Heart left ventricle (tissue), 16 donors: ENCODE measurements around the gene PARP3. TPM values are rescaled to one million over a fixed set of nuclear protein-coding genes. Genes with fewer than 3 reads are reported as not detected.
A peak's percentile ranks its signal among the peaks of the same experiment; 100 is the strongest.

Source experiments
- ATAC-seq, 4 donors: fragments of 200-7000 bp; cut with Tn5 transposase; one replicate each; pipeline ENCODE4 v1.9.1; 2020 to 2022; ENCODE audit warnings: moderate library complexity in 4 of 4, mild to moderate bottlenecking in 3 of 4, moderate number of reproducible peaks in 1 of 4
- DNase-seq, 5 donors: peaks; one replicate each; pipeline ENCODE4 v3.0.0-alpha.2; 2020
- H3K27ac ChIP-seq, 12 donors: fragments of 200-600 bp; sonication (generic) in 4 of 12; one replicate each; pipeline versions ENCODE4 v1.5.0 to v1.8.0; 2016 to 2022; ENCODE audit warnings: mild to moderate bottlenecking in 2 of 12
- H3K27me3 ChIP-seq, 9 donors: fragments of 200-600 bp; sonication (generic) in 2 of 9; one replicate each; pipeline versions ENCODE4 v1.5.1 to v1.8.0; 2016 to 2022; ENCODE audit warnings: mild to moderate bottlenecking in 3 of 9
- H3K36me3 ChIP-seq, 9 donors: fragments of 200-600 bp; sonication (generic) in 2 of 9; one replicate each; pipeline versions ENCODE4 v1.5.0 to v1.8.0; 2018 to 2022; ENCODE audit warnings: mild to moderate bottlenecking in 2 of 9
- H3K4me1 ChIP-seq, 12 donors: fragments of 200-600 bp; sonication (generic) in 4 of 12; one replicate each; pipeline versions ENCODE4 v1.5.0 to v1.8.0; 2016 to 2022; ENCODE audit warnings: mild to moderate bottlenecking in 3 of 12
- H3K4me3 ChIP-seq, 12 donors: fragments of 200-600 bp; sonication (generic) in 4 of 12; one replicate each; pipeline versions ENCODE4 v1.5.0 to v1.8.0; 2017 to 2022; ENCODE audit warnings: mild to moderate bottlenecking in 9 of 12, moderate library complexity in 4 of 12
- H3K9me3 ChIP-seq, 12 donors: fragments of 200-600 bp; sonication (generic) in 4 of 12; one replicate each; pipeline versions ENCODE4 v1.5.0 to v1.8.0; 2016 to 2022; ENCODE audit warnings: mild to moderate bottlenecking in 1 of 12
- CTCF ChIP-seq, 12 donors: fragments of 200-600 bp; sonication (generic) in 4 of 12; IDR thresholded peaks; one replicate each; pipeline versions ENCODE4 v1.5.0 to v1.8.0; 2018 to 2022; ENCODE audit warnings: antibody characterized with exemption in 12 of 12, mild to moderate bottlenecking in 5 of 12
- POLR2A ChIP-seq, 2 donors: fragments of 450-650 bp; IDR thresholded peaks; one replicate each; pipeline ENCODE4 v1.6.1; 2017; ENCODE audit warnings: antibody characterized with exemption in 2 of 2, mild to moderate bottlenecking in 2 of 2, moderate library complexity in 2 of 2
- WGBS, 4 donors: extraction: QIAGEN DNeasy Blood & Tissue Kit in 2 of 4; methylation state at CpG; one replicate each; pipeline versions ENCODE4 v1.1.5 to v1.1.7; 2013 to 2018; 5-methylcytosine and 5-hydroxymethylcytosine counted together
- intact Hi-C, 10 donors: fragments of 100-400 bp; cut with DNase I; formaldehyde crosslinking; loops; one replicate each; pipeline versions ENCODE4 v1.11.1 to v1.14.2; 2022
- polyA plus RNA-seq, 2 donors: library from polyadenylated mRNA; stranded (reverse); fragments of 200-250 nt; gene quantifications; one replicate each; pipeline ENCODE4 v1.2.3, GENCODE V29; 2013
- total RNA-seq, 9 donors: library from RNA; depleted of rRNA in 2 of 9; stranded (reverse); fragments of >200 nt in 2 of 9; fragmentation: NEBNext Ultra II Directional in 3 of 9; extraction: Animal tissue kit (Norgen Biotek cat#: 25700) in 3 of 9; gene quantifications; one replicate each; pipeline versions ENCODE4 v1.1.0 to v1.2.4, GENCODE V29; 2016 to 2023
- donor health status: ischemic (EF 13 %, LVEDD 7.1; RV severe dilation, severe dysfunction).
- donor health status: healthy with polysubstance abuse.
- donor health status: DM: no; HTN: yes; CAD: no.
- donor health status: DM: no; HTN: no; CAD: no.
- donor health status: ischemic (EF 25% LVEDD 6.9; RV normal size, moderate dysfunction).
- donor health status: ischemic (EF 25% LVEDD 5.7; RV mildly dilated, moderate dysfunction).
- donor health status: healthy.
- donor health status: DM: yes; HTN: yes; CAD: no.
- donor health status: ischemic (EF 35%, LVEDD 5.7; RV mildly dilated, moderate dysfunction).
- donor health status: nonischemic (EF 11% LVEDD 7.7; RV severe dilation, severe dysfunction).
- donor health status: DM: yes; HTN: yes; CAD: no.
- donor health status: PGD.
- donor health status: ischemic (EF 29% LVEDD 5.4; RV normal size, mild dysfunction).
- donor health status: nonischemic (EF 23%, LVEDD 6.1; RV moderate dilation, normal function).

PARP3 gene
- total and polyA plus RNA-seq, 11 donors = 7.0 to 37.5 (median 13.9) TPM

DNA sequence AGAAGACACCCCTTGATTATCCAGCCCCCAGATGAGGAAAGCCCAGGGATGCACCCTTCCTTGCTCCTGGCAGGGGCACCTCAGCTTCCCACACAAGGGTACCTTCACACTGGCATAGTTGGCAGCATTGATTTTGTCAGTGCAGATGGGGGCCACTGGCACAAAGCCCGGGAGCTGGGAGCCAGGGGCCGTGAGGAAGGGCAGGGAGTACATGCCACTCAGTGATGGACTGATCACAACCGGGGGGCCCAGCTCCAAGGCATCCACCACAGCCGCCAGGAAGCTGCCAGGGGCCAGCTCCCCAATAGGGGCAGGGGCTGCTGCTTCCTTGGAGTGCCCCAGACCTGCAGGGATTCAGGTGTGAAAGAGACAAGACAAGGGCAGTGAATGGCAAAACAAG is 27.7 kb downstream of the PARP3 start:
- H3K36me3 ChIP-seq = peaks cover 0 to 10% (median 0%) of the 10 kb centered on the region in 9 donors
- H3K27ac ChIP-seq = no peak overlapping the region
- ATAC-seq = no peak
- no peak overlapping the region for H3K4me3 ChIP-seq
- TF ChIP-seq CTCF (IDR thresholded peaks at IDR 0.05) (no peak), POLR2A (IDR thresholded peaks at IDR 0.05) (no peak)
- peaks cover 8 to 81% (median 36%) of the 10 kb centered on the region in 12 donors for H3K4me1 ChIP-seq
- no peaks in the 10 kb centered on the region for H3K9me3 ChIP-seq
- intact Hi-C loops = loop anchor here in 1 of 10 donors (10.0 kb wide), 1 partner anchor 1615 kb away; the partner anchor contains the start of genes CYB561D2, NPRL2 and TMEM115
- WGBS, 4 donors = 59 to 71% (median 64%) methylated on average over 4 of the region's 4 CpGs
- DNase-seq = no peak
- no peaks in the 10 kb centered on the region for H3K27me3 ChIP-seq

DNA sequence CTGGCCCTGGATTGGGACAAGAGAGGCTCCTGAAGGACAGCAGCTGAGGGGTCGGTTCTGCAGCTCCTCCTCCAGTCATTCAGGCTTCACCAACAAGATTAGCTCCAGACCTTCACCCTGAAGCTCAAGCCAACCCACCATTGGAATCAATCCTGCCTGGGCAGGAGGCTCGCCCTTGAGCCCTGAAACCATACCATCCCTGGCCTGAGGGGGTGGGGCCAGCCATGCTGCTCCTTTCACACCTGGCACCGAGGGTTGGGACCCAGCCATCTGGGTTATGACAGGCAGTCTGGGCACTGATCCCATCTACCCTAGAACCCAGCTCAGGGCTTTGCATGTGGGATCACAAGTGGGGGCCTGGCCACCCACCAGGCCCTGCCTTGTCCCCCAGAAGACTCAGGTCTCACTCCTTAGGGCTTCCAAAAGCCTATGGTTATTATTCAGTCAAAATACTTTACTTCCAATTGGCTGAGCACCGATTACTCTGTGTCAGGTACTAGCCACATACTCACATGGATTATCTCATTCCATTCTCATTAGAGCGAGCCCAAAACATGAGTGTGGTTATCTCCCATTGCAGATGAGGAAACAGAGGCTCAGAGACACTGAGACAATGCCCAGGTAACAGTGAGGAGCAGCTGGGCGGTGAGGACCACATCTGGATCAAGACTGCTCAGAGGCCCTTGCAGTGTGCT is 28.6 kb downstream of the PARP3 start:
- Histone ChIP-seq H3K27me3 (no peaks in the 10 kb centered on the region), H3K4me3 (no peak overlapping the region), H3K36me3 (peaks cover 0 to 10% (median 0%) of the 10 kb centered on the region in 9 donors), H3K4me1 (peaks cover 8 to 78% (median 39%) of the 10 kb centered on the region in 12 donors), H3K9me3 (no peaks in the 10 kb centered on the region), H3K27ac (peak overlapping the region in 1 of 12 donors; percentile 37)
- ATAC-seq = no peak
- WGBS, 4 donors = 60 to 75% (median 71%) methylated on average over 5 to 6 of the region's 6 CpGs
- DNase-seq = no peak
- TF ChIP-seq POLR2A (IDR thresholded peaks at IDR 0.05) = no peak
- no peak for TF ChIP-seq CTCF (IDR thresholded peaks at IDR 0.05)
- intact Hi-C loops = no loop called here

DNA sequence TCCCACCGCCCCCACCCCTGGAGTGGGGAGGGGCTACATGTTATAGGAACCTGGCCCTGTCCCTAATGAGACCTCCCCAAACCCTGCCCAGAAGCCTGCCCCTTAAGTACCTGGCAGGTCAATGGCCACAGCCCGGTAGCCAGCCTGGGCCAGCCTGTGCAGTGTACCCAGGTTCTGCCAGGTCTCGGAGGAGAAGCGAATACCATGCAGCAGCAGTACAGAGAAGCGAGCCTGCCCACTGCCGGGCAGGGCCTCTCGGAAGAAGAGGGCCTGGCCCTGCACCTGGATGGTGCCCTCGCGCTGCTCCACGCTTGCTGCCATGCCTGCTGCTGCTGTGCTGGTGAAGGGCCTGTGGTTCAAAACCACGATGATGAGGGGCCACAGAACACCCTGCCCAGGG is 29.2 kb downstream of the PARP3 start:
- 86 to 94% (median 89%) methylated on average over 7 to 11 of the region's 11 CpGs for WGBS, 4 donors
- no peak for TF ChIP-seq CTCF (IDR thresholded peaks at IDR 0.05)
- TF ChIP-seq POLR2A (IDR thresholded peaks at IDR 0.05) = no peak
- H3K36me3 ChIP-seq = peaks cover 0 to 10% (median 0%) of the 10 kb centered on the region in 9 donors
- H3K4me1 ChIP-seq = peaks cover 7 to 78% (median 38%) of the 10 kb centered on the region in 12 donors
- DNase-seq (no peak), ATAC-seq (no peak)
- no peak overlapping the region for H3K4me3 ChIP-seq
- H3K9me3 ChIP-seq = no peaks in the 10 kb centered on the region
- H3K27me3 ChIP-seq = no peaks in the 10 kb centered on the region
- intact Hi-C loops = no loop called here
- no peak overlapping the region for H3K27ac ChIP-seq

DNA sequence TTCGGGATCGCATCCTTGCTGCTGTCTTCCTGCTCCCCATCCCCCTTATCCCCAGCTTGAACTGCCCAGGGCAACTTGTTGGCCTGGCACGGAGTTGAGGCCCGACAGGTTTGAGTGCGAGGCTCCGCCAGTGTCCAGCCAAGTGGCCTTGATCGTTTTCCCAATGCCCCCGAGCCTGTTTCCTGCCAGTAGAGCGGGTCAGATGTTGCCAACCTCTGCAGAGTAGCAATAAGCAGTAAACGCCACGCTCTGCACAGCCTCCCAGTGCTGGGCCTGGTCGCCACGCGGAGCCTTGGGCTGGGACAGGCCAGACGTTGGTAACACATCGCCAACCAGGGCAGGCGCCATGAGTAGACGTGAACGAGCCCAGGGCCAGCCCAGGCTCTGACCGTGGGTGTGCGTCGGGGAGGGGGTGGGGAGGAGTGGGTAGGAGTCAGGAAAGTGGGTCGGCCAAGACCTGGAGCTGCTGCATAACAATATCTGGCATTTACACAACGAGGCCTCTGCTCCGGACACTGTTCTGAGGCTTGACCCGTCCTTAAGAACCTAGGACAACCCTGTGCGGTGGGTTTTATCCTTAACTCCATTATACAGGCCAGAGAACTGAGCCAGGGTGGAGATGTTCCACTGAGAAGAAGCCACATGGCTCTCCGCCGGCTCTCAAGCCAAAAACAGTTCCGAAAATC is 32.3 kb downstream of the PARP3 start:
- TF ChIP-seq POLR2A (IDR thresholded peaks at IDR 0.05) = no peak
- TF ChIP-seq CTCF (IDR thresholded peaks at IDR 0.05) = peak in 5 of 12 donors; percentile 3 to 38 (median 28)
- Histone ChIP-seq H3K36me3 (peaks cover 0 to 10% (median 0%) of the 10 kb centered on the region in 9 donors), H3K27me3 (no peaks in the 10 kb centered on the region), H3K4me3 (peak overlapping the region; percentile 47 to 87 (median 70)), H3K9me3 (no peaks in the 10 kb centered on the region), H3K4me1 (peaks cover 5 to 58% (median 23%) of the 10 kb centered on the region in 12 donors), H3K27ac (peak overlapping the region; percentile 89 to 98 (median 96))
- DNase-seq (peak in 1 of 5 donors; percentile 56), ATAC-seq (peak; percentile 12 to 29 (median 25))
- intact Hi-C loops = loop anchor here in 7 of 10 donors (1.0 to 2.0 kb wide), 2 partner anchors 32 kb away; partner anchors contain the start of gene PARP3 (in 7 of the 7)
- 12 to 24% (median 21%) methylated on average over 24 to 30 of the region's 30 CpGs for WGBS, 4 donors
